NCI-H1048 (cell line): ENCODE data around the gene METTL21C.

ENCODE experiments used
- DNase-seq: peaks from one replicate; lab custom pipeline; 2025; lab: John Stamatoyannopoulos, UW

Gene METTL21C

DNA sequence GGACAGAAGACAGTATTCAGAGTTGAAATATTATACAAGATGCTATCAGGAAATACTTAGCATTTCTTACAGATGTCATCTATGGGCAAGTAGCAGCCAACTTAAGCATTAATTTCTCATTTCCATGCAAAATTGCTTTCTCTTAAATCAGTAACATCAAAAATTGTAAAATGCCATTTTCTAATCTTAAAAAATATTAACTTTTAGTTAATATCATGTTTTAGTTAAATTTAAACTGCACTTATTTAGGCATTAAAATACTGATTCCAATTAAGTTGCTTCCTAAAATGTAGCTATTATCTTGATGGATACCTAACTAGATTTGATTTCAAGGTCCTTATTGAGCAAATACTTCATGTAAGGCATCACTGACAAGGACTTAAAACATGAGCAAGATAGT lies 27.8 kb downstream of the METTL21C start:
- DNase-seq = no peak

DNA sequence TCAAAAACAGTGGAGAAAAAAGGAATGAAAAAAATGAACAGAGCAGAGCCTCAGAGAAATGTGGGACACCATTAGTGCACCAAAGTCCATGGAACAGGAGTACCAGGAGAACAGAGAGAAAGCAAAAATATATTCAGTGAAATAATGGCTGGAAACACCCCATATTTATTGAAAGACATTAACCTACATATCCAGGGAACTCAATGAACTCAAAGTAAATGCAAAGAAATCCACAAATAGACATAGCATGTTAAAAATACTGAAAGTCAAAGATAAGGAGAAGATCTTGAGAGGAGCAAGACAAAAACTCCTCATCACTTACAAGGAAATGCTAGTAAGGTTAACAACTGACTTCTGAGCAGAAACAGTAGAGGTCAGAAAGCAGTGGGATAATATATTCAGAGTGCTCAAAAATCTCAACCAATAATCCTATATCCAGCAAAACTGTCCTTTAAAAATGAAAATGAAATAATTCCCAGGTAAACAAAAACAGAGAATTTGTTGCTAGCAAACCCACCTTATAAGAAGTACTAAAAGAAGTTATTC lies 35.6 kb downstream of the METTL21C start:
- no peak for DNase-seq

DNA sequence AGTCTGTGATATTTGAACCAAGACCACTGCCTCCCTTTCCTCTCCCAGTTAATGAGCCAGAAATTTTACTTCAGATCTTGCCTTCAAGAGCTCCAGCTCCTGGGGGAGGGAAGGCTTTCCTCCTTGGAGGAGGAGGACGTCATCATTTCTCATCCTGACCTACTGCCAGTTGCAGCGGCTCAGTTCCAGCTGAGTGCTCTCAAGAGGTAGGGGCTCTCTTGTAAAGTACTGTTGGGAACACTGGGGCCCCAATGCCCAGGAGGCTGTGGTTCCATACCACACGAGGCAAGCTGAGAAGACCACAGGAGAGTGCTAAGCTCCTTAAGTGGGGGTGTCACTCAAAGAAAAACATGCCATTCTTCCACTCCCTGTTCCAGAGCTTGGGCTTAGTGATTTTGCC lies 36.2 kb downstream of the METTL21C start:
- no peak for DNase-seq

- DNase-seq = no peak
Measured at GRCh38 chr13:102657630-102658029, 37.2 kb downstream of the METTL21C start.

GRCh38 chr13:102654756-102655155 lies 40.1 kb downstream of the METTL21C start:
- DNase-seq = no peak

- DNase-seq = no peak
Measured at GRCh38 chr13:102651892-102652291, 43.0 kb downstream of the METTL21C start.

GRCh38 chr13:102651392-102651791 lies 43.5 kb downstream of the METTL21C start:
- no peak for DNase-seq

DNA sequence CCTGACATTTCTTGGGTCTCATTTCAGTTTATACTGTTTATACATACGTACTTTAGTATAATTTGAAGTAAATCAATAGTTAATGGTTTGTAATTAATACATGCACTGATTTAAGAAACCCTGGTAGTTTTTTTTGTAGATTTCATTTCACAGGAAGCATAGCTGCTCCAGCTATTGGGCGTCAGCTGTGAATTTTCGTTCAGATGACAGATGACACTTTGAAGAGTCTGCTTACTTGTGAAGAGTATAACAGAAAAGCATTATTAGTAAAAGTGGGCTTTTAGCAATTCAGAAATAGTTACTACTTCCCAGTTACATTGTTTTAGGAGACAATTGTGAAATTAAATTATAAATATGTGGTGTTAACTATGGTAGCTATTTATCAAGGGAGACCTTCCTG lies 44.4 kb downstream of the METTL21C start:
- DNase-seq = no peak

- DNase-seq = no peak
Measured at GRCh38 chr13:102648046-102648445, 46.8 kb downstream of the METTL21C start.

DNA sequence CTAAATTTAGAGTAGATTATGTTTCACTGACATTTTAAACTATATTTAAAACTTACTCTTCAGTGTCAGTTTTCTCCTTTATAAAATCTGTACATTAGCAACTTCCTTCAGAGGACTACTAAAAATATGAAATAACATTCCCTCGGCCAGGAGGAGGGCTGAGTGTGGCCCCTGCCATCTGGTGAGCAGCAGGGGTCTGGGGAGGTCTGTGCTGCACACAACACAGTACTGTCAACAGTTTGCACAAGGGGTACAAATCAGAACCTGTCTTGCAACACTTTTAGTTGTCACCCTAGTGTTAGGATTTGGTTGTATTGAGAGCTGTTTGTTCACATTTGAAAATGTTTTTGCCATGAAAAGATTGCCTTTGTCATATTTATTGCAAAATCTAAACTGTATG lies 49.1 kb downstream of the METTL21C start:
- DNase-seq = no peak

DNA sequence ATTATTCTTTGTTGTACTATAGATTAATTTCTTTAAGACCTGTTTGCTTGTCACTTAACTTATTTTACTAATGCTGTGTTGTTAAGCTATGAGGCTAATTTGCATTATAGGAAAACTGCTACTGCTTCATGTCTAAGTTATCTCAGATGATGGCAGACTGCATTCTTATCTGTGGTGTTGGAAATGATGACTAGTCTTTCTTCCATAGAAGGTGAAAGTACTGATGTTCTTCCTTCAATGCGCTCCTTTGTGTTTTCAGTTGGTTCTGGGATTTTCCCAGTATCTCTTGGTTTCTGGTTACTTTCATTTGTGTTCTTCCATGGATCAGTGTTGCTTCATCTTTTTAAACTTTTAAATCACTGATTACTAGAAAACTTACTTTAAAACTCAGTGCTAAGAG lies 51.2 kb downstream of the METTL21C start:
- no peak for DNase-seq

GRCh38 chr13:102642475-102642874 lies 52.4 kb downstream of the METTL21C start:
- DNase-seq = no peak

DNA sequence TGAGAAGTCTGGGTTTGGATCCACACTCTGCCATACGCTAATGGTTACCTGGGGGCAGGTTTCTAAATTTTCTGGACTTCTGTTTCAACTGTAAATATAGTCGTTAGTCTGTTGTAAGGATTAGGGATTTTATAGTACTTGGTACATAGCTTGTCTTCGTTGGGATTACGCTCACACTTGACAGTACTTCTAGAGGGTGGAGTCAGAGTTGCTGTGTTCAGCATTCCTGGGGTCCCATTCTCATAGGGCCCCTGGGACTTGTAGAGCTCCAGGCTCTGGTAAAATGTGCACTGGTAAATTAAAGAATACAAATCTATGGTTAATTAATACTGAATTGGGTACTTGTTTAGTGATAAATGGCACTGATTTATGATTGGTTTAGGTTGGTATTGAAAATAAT lies 52.8 kb downstream of the METTL21C start:
- DNase-seq = no peak

GRCh38 chr13:102638741-102639140 lies 56.1 kb downstream of the METTL21C start:
- no peak for DNase-seq
